Measurements from ENCODE around the gene PANK3.

PANK3 gene

GRCh38 chr5:168502563-168503237, 76.5 kb downstream of the PANK3 start:
- H3K27ac Mint-ChIP-seq, result no peak overlapping the region
- no peaks in the 10 kb centered on the region for H3K27me3 Mint-ChIP-seq (ENCODE audit: low read depth)
- no peaks in the 10 kb centered on the region for H3K9me3 Mint-ChIP-seq
- H3K4me1 Mint-ChIP-seq (ENCODE audit: low read depth), result no peaks in the 10 kb centered on the region
- peaks cover 21% of the 10 kb centered on the region for H3K36me3 Mint-ChIP-seq (ENCODE audit: low read depth)
- no peak overlapping the region for H3K4me3 Mint-ChIP-seq
